ENCODE data around the gene SYNDIG1.

The SYNDIG1 gene

GRCh38 chr20:24588047-24588635, 118.7 kb downstream of the SYNDIG1 start:
- DNase-seq = no peak

- DNase-seq = no peak
These were observed 119.4 kb downstream of the SYNDIG1 start for GRCh38 chr20:24588725-24589340.

GRCh38 chr20:24589381-24589780, 120.0 kb downstream of the SYNDIG1 start:
- DNase-seq = no peak

GRCh38 chr20:24589815-24590177, 120.4 kb downstream of the SYNDIG1 start:
- DNase-seq = no peak

- DNase-seq = no peak
These were observed 121.0 kb downstream of the SYNDIG1 start for GRCh38 chr20:24590178-24590982.

- no peak for DNase-seq
These were observed 127.6 kb downstream of the SYNDIG1 start for GRCh38 chr20:24597051-24597450.

GRCh38 chr20:24598346-24598745, 128.9 kb downstream of the SYNDIG1 start:
- DNase-seq = no peak

- no peak for DNase-seq
These were observed 129.6 kb downstream of the SYNDIG1 start for GRCh38 chr20:24598996-24599395.

- no peak for DNase-seq
These were observed 130.6 kb downstream of the SYNDIG1 start for GRCh38 chr20:24600012-24600411.

GRCh38 chr20:24603454-24603853, 134.0 kb downstream of the SYNDIG1 start:
- no peak for DNase-seq

GRCh38 chr20:24604966-24605665, 135.7 kb downstream of the SYNDIG1 start:
- no peak for DNase-seq

- DNase-seq = no peak
These were observed 136.6 kb downstream of the SYNDIG1 start for GRCh38 chr20:24605937-24606455.

- no peak for DNase-seq
These were observed 138.0 kb downstream of the SYNDIG1 start for GRCh38 chr20:24607402-24607801.

- no peak for DNase-seq
These were observed 139.7 kb downstream of the SYNDIG1 start for GRCh38 chr20:24608926-24609667.

- no peak for DNase-seq
These were observed 140.3 kb downstream of the SYNDIG1 start for GRCh38 chr20:24609757-24610156.

- no peak for DNase-seq
These were observed 141.1 kb downstream of the SYNDIG1 start for GRCh38 chr20:24610341-24611115.

GRCh38 chr20:24611360-24612140, 142.1 kb downstream of the SYNDIG1 start:
- DNase-seq = no peak

GRCh38 chr20:24612799-24613775, 143.7 kb downstream of the SYNDIG1 start:
- no peak for DNase-seq

GRCh38 chr20:24614341-24614740, 144.9 kb downstream of the SYNDIG1 start:
- no peak for DNase-seq

GRCh38 chr20:24615353-24615752, 145.9 kb downstream of the SYNDIG1 start:
- DNase-seq = no peak
